ENCODE data around the gene CLCF1. TPM values are rescaled to one million over a fixed set of nuclear protein-coding genes. Genes with fewer than 3 reads are reported as not detected.

The CLCF1 gene
- total RNA-seq, 1 experiment from 2014 or later: 2.1 TPM

- Histone ChIP-seq H4K91ac (ENCODE audit: insufficient read length, low read depth, low read length) (no peak overlapping the region), H3K23me2 (ENCODE audit: insufficient read length, low read depth, low read length, poor library complexity, severe bottlenecking) (peaks cover 14% of the 10 kb centered on the region), H3K79me1 (ENCODE audit: insufficient read depth, low read depth, low read length, poor library complexity, severe bottlenecking) (no peaks in the 10 kb centered on the region), H2BK12ac (ENCODE audit: insufficient read length, low read depth, low read length) (no peak overlapping the region), H3K9me3 (ENCODE audit: control insufficient read depth, low read depth, low read length) (no peaks in the 10 kb centered on the region), H4K5ac (ENCODE audit: insufficient read length, low read depth, low read length) (no peak overlapping the region), H3K23ac (ENCODE audit: insufficient read length, low read depth, low read length) (no peak overlapping the region), H3K4me1 (ENCODE audit: insufficient read depth, low read length) (no peaks in the 10 kb centered on the region), H3K4ac (ENCODE audit: low read depth, low read length) (no peak overlapping the region), H3K79me2 (ENCODE audit: insufficient read depth, low read length) (no peaks in the 10 kb centered on the region), H2BK20ac (ENCODE audit: low read depth, low read length, poor library complexity, severe bottlenecking) (no peak overlapping the region), H3T11ph (ENCODE audit: low read length) (no peak overlapping the region), H3K27ac (ENCODE audit: insufficient read length, low read depth, low read length) (no peak overlapping the region), H2AFZ (ENCODE audit: low read length) (no peak overlapping the region), H2BK15ac (ENCODE audit: low read depth, low read length) (no peak overlapping the region), H4K20me1 (ENCODE audit: control insufficient read depth, insufficient read depth, insufficient read length) (no peaks in the 10 kb centered on the region), H2AK5ac (ENCODE audit: insufficient read length, low read length) (no peak overlapping the region), H3K4me2 (ENCODE audit: insufficient read depth, insufficient read length, low read length) (no peak overlapping the region), H4K8ac (replicated peaks; ENCODE audit: insufficient read length, low read depth, low read length) (no peak overlapping the region), H3K18ac (ENCODE audit: insufficient read length, low read depth, low read length) (no peak overlapping the region), H3K9ac (ENCODE audit: extremely low read depth, insufficient read length, low read length) (no peak overlapping the region), H3K14ac (ENCODE audit: insufficient read depth, low read length) (no peak overlapping the region), H3K56ac (ENCODE audit: insufficient read length, low read depth, low read length) (no peak overlapping the region), H2BK120ac (ENCODE audit: low read depth, low read length, poor library complexity, severe bottlenecking) (no peak overlapping the region), H2BK5ac (ENCODE audit: insufficient read length, low read length) (no peak overlapping the region), H3K27me3 (ENCODE audit: insufficient read depth, low read length) (no peaks in the 10 kb centered on the region)
- peak; percentile 95 for TF ChIP-seq CTCF (conservative IDR thresholded peaks at IDR 0.05)
- Mint-ChIP-seq H3K36me3 (ENCODE audit: insufficient read depth in 1 of 3, low read depth in 3 of 3) (no peaks in the 10 kb centered on the region), H3K4me1 (peaks cover 27 to 42% of the 10 kb centered on the region in 2 experiments), H3K4me3 (peak overlapping the region; percentile 44 to 61; a peak in 4 of 5 replicates), H3K9me3 (no peaks in the 10 kb centered on the region; a peak in 1 of 5 replicates), H3K27me3 (ENCODE audit: low read depth) (no peaks in the 10 kb centered on the region; the same call in 1 of the 2 replicates), H3K27ac (no peak overlapping the region; a peak in 1 of 7 replicates)
- DNase-seq: peak; percentile 78
- WGBS (ENCODE audit: extremely low coverage, insufficient read length, low lambda C conversion rate): no CpG with 5 or more reads among the region's 11 CpGs
Measured at GRCh38 chr11:67351275-67352005, 22.0 kb downstream of the CLCF1 start.

All from H9 (cell line).